ENCODE measurements around the gene CLIC4. TPM values are rescaled to one million over a fixed set of nuclear protein-coding genes. Genes with fewer than 3 reads are reported as not detected.

CLIC4 gene
- total RNA-seq, 1 donor: 966 TPM

GRCh38 chr1:24713176-24713575 lies 32.1 kb upstream of the CLIC4 start:
- DNase-seq (ENCODE audit: low read depth): peak; percentile 65
- TF ChIP-seq, protein P1, sequence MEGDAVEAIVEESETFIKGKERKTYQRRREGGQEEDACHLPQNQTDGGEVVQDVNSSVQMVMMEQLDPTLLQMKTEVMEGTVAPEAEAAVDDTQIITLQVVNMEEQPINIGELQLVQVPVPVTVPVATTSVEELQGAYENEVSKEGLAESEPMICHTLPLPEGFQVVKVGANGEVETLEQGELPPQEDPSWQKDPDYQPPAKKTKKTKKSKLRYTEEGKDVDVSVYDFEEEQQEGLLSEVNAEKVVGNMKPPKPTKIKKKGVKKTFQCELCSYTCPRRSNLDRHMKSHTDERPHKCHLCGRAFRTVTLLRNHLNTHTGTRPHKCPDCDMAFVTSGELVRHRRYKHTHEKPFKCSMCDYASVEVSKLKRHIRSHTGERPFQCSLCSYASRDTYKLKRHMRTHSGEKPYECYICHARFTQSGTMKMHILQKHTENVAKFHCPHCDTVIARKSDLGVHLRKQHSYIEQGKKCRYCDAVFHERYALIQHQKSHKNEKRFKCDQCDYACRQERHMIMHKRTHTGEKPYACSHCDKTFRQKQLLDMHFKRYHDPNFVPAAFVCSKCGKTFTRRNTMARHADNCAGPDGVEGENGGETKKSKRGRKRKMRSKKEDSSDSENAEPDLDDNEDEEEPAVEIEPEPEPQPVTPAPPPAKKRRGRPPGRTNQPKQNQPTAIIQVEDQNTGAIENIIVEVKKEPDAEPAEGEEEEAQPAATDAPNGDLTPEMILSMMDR (IDR thresholded peaks at IDR 0.05; ENCODE audit: insufficient read depth, low read length): no peak

GRCh38 chr1:24713736-24714135 lies 31.5 kb upstream of the CLIC4 start:
- no peak for DNase-seq (ENCODE audit: low read depth)
- H3K4me3 ChIP-seq (ENCODE audit: low read depth, low read length): no peak overlapping the region
- TF ChIP-seq, protein P1 (IDR thresholded peaks at IDR 0.05; ENCODE audit: insufficient read depth, low read length): no peak

More at GRCh38 chr1:24713176-24713575, 32.1 kb upstream of the CLIC4 start:
- H3K4me3 ChIP-seq (ENCODE audit: low read depth, low read length): no peak overlapping the region

GRCh38 chr1:24714859-24715520 lies 30.3 kb upstream of the CLIC4 start:
- TF ChIP-seq, protein P1 (IDR thresholded peaks at IDR 0.05; ENCODE audit: insufficient read depth, low read length): no peak
- DNase-seq (ENCODE audit: low read depth): peak; percentile 63
- H3K4me3 ChIP-seq (ENCODE audit: low read depth, low read length): no peak overlapping the region

DNA sequence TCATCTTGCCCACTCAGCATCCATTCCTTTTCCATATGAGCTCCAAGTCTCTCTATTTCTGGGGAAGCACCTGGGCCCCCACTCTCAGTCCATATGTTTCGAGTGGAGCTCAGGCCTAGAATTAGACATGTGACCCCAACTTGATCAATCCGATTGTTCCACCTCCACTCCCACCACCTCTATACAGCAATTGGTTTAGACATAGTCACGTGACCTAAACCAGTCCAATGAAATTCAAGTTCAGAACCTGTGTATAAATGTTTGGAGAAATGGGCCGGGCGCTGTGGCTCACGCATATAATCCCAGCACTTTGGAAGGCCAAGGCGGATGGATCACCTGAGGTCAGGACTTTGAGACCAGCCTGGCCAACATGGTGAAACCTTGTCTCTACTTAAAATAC lies 29.6 kb upstream of the CLIC4 start:
- no peak for DNase-seq (ENCODE audit: low read depth)

GRCh38 chr1:24717887-24718650 lies 27.2 kb upstream of the CLIC4 start:
- no peak overlapping the region for H3K4me3 ChIP-seq (ENCODE audit: low read depth, low read length)
- no peak for DNase-seq (ENCODE audit: low read depth)
- TF ChIP-seq, protein P1 (IDR thresholded peaks at IDR 0.05; ENCODE audit: insufficient read depth, low read length): no peak

More for the DNA sequence above, 29.6 kb upstream of the CLIC4 start:
- TF ChIP-seq, protein P1 (IDR thresholded peaks at IDR 0.05; ENCODE audit: insufficient read depth, low read length): no peak
- H3K4me3 ChIP-seq (ENCODE audit: low read depth, low read length): no peak overlapping the region

DNA sequence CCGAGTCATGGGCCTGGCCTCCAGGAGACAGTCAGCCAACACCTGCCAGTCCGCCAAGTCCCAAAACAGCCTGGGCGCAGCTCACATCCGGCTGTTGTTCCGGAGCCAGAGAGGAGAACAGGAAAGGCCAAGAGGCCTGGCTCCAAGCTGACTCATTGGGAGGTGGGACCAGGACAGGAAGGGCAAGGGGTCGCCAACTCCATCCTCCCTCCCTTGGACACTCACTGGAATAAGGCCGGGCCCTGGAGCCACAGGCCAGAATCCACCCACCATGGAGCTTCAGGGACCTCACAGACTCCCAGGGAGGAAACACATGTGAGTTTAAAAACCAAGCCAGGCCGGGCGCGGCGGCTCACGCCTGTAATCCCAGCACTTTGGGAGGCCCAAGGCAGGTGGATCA lies 25.1 kb upstream of the CLIC4 start:
- DNase-seq (ENCODE audit: low read depth): peak; percentile 97
- TF ChIP-seq, protein P1 (IDR thresholded peaks at IDR 0.05; ENCODE audit: insufficient read depth, low read length): no peak
- no peak overlapping the region for H3K4me3 ChIP-seq (ENCODE audit: low read depth, low read length)

Data from fibroblast of the aortic adventitia (primary cell).